K562 (cell line): Measurements from ENCODE around the gene SLAMF9. TPM values are rescaled to one million over a fixed set of nuclear protein-coding genes. Genes with fewer than 3 reads are reported as not detected.

Experiments
- ATAC-seq: fragments of 200-7000 bp; cut with Tn5 transposase; 3 replicates; pipeline ENCODE4 v1.9.1; 2020; ENCODE audit warnings: moderate library complexity
- BruUV-seq: library from RNA; stranded (reverse); fragments of 400-500 nt; replicated peaks from 2 replicates; lab custom pipeline; 2021; lab: Mats Ljungman, UMichigan
- CTCF ChIA-PET: fragments of 300-600 bp; formaldehyde crosslinking; extraction: SDS; loops from one replicate; lab custom pipeline; 2021; ENCODE audit warnings: low intra/inter-chr PET ratio; lab: Yijun Ruan, JAX
- POLR2A ChIA-PET: fragments of 300-600, 350-650 bp; sonication (Branson Sonifier 250); formaldehyde crosslinking; extraction: SDS; loops from one replicate; lab custom pipeline; 2021; ENCODE audit warnings: antibody characterized with exemption, inconsistent platforms; lab: Yijun Ruan, JAX
- DNase-seq, 4 experiments: peaks; one replicate each; pipeline versions ENCODE4 v3.0.0 to v3.0.0-alpha.2; 2011 to 2018; ENCODE audit warnings: low spot score in 3 of 4, mixed read lengths in 3 of 4; ENCODE audit errors: extremely low read depth in 1 of 4
- FAIRE-seq: peaks from 2 replicates; lab custom pipeline; 2011; peaks lifted over from hg19 to GRCh38; lab: Jason Lieb, UNC
- H2AFZ ChIP-seq: 2 replicates; pipeline ENCODE4 v1.6.0; 2011; ENCODE audit warnings: low read depth, low read length, control low read depth, inconsistent platforms
- H3K27ac ChIP-seq: fragments of 200-600 bp; 3 replicates; pipeline ENCODE4 v1.8.0; 2011; ENCODE audit warnings: low read depth, mild to moderate bottlenecking, control low read depth, inconsistent platforms, low read length, moderate library complexity, mixed read lengths; ENCODE audit errors: extremely low read depth
- H3K27me3 ChIP-seq, 2 experiments: fragments of 300-600 bp in 1 of 2; 2 replicates in 1 of 2; 3 replicates in 1 of 2; pipeline versions ENCODE4 v1.6.0 to v1.8.0; 2011; ENCODE audit warnings: inconsistent platforms in 2 of 2, low read length in 2 of 2, mild to moderate bottlenecking in 1 of 2, mixed read lengths in 1 of 2, moderate library complexity in 1 of 2; ENCODE audit not compliant: control insufficient read depth in 2 of 2, insufficient read depth in 2 of 2
- H3K36me3 ChIP-seq: fragments of 300-600 bp; 3 replicates; pipeline ENCODE4 v1.8.0; 2011; ENCODE audit warnings: mild to moderate bottlenecking, low read length, inconsistent platforms; ENCODE audit not compliant: control insufficient read depth, insufficient read depth
- H3K4me1 ChIP-seq, 2 experiments: fragments of 200-600 bp in 1 of 2; replicated peaks in 1 of 2; 2 replicates in 1 of 2; 3 replicates in 1 of 2; pipeline versions ENCODE4 v1.5.1 to v1.8.0; 2011; ENCODE audit warnings: inconsistent platforms in 2 of 2, low read length in 2 of 2, mild to moderate bottlenecking in 1 of 2, mixed read lengths in 1 of 2, moderate library complexity in 1 of 2; ENCODE audit not compliant: control insufficient read depth in 2 of 2, insufficient read depth in 2 of 2
- H3K4me2 ChIP-seq: 2 replicates; pipeline ENCODE4 v1.6.1; 2011; ENCODE audit warnings: low read length, control low read depth, inconsistent platforms, mixed read lengths; ENCODE audit not compliant: insufficient read depth
- H3K4me3 ChIP-seq: fragments of 200-600 bp; sonication (generic), shearing (Covaris generic); 2 replicates; pipeline ENCODE4 v1.5.1; 2016; ENCODE audit warnings: control low read depth, inconsistent platforms
- H3K79me2 ChIP-seq: fragments of 200-600 bp; 3 replicates; pipeline ENCODE4 v1.8.0; 2011; ENCODE audit warnings: low read length, inconsistent platforms; ENCODE audit not compliant: control insufficient read depth, insufficient read depth
- H3K9ac ChIP-seq, 2 experiments: 2 replicates each; pipeline versions ENCODE4 v1.6.0 to v1.6.1; 2011; ENCODE audit warnings: low read depth in 2 of 2, low read length in 2 of 2, control low read depth in 1 of 2, inconsistent platforms in 1 of 2, mild to moderate bottlenecking in 1 of 2, mixed read lengths in 1 of 2; ENCODE audit not compliant: insufficient read depth in 1 of 2
- H3K9me1 ChIP-seq: one replicate; pipeline ENCODE4 v1.6.0; 2011; ENCODE audit warnings: inconsistent platforms, mild to moderate bottlenecking, low read length, moderate library complexity; ENCODE audit not compliant: control insufficient read depth, insufficient read depth
- H3K9me3 ChIP-seq: replicated peaks from 2 replicates; pipeline ENCODE4 v1.5.1; 2011; ENCODE audit warnings: low read depth, low read length, inconsistent platforms; ENCODE audit not compliant: control insufficient read depth, insufficient read depth
- H4K20me1 ChIP-seq: replicated peaks from 2 replicates; pipeline ENCODE4 v1.6.1; 2011; ENCODE audit warnings: low read length, inconsistent platforms, mixed read lengths; ENCODE audit not compliant: control insufficient read depth, insufficient read depth
- KLF1 ChIP-seq: fragments of 450-650 bp; IDR thresholded peaks from 2 replicates; pipeline ENCODE4 v1.6.1; 2016; ENCODE audit warnings: missing genetic modification characterization, missing compliant biosample characterization
- NCOA1 ChIP-seq: fragments of 450-650 bp; IDR thresholded peaks from 2 replicates; pipeline ENCODE4 v1.6.1; 2016; ENCODE audit warnings: low read depth
- PRPF4 ChIP-seq: fragments of 200-400 bp; formaldehyde crosslinking; IDR thresholded peaks from one replicate; pipeline ENCODE4 v1.6.1; 2017; ENCODE audit warnings: low read length, low read depth, mild to moderate bottlenecking; ENCODE audit not compliant: insufficient read depth, poor library complexity, severe bottlenecking
- RBBP5 ChIP-seq: fragments of 200-600 bp; sonication (generic); IDR thresholded peaks from 2 replicates; pipeline ENCODE4 v1.6.1; 2012; ENCODE audit warnings: borderline replicate concordance, mild to moderate bottlenecking, low read length, control low read depth, inconsistent platforms; ENCODE audit not compliant: insufficient read depth, poor library complexity, severe bottlenecking
- WGBS: fragments of 100-300 bp; shearing (Covaris generic); methylation state at CpG from one replicate; pipeline ENCODE4 v1.1.6; 2016; ENCODE audit warnings: low coverage, mixed read lengths; ENCODE audit not compliant: insufficient coverage; ENCODE audit errors: missing lambda C conversion rate; 5-methylcytosine and 5-hydroxymethylcytosine counted together
- in situ Hi-C: fragments of 300-500 bp; cut with MboI; formaldehyde crosslinking; loops from 4 replicates; pipeline ENCODE4 v1.15.0; 2018; ENCODE audit warnings: inconsistent platforms, mixed read lengths
- intact Hi-C: fragments of 100-400 bp; cut with micrococcal nuclease; formaldehyde crosslinking; loops from 2 replicates; pipeline ENCODE4 v1.14.2; 2022
- polyA plus RNA-seq, 8 experiments: library from polyadenylated mRNA; depleted of rRNA in 4 of 8; stranded (reverse) in 5 of 8; unstranded in 3 of 8; fragments of >200 nt; fragmentation: Nextera tagmentation in 2 of 8; fragmentation: Illumina TruSeq in 1 of 8; extraction: Ambion mirVana in 2 of 8; extraction: Trizol in 1 of 8; gene quantifications; 2 replicates each; pipeline versions ENCODE4 v1.2.1 to v1.2.3, GENCODE V29; 2011 to 2014; ENCODE audit warnings: inconsistent platforms in 1 of 8, missing spikeins in 1 of 8
- total RNA-seq, 7 experiments: library from RNA; depleted of rRNA in 6 of 7; stranded (reverse); fragments of >200 nt in 6 of 7; fragmentation: Illumina TruSeq in 2 of 7; extraction: Trizol in 2 of 7; gene quantifications; 2 replicates each; pipeline versions ENCODE4 v1.2.1 to v1.2.3, GENCODE V29; 2011 to 2021; ENCODE audit warnings: low replicate concordance in 1 of 7

SLAMF9 gene
- total and polyA plus RNA-seq, 9 of the 15 experiments (the other 6 are each of a cell fraction or from before 2014, with no cell fraction given): 0.13 to 0.21 TPM; not detected in 7

- DNase-seq: no peak
- Histone ChIP-seq H3K79me2 (no peaks in the 10 kb centered on the region), H3K27me3 (peaks cover 2 to 46% of the 10 kb centered on the region in 2 experiments), H4K20me1 (0 out of 2 replicates have a peak, but pooled peaks cover 7% of the 10 kb centered on the region), H2AFZ (no peak overlapping the region), H3K4me3 (no peak overlapping the region), H3K4me2 (no peak overlapping the region), H3K9ac (no peak overlapping the region), H3K4me1 (peaks cover 3 to 14% of the 10 kb centered on the region in 2 experiments; a peak in 3 of 5 replicates), H3K9me3 (no peaks in the 10 kb centered on the region), H3K9me1 (no peaks in the 10 kb centered on the region), H3K27ac (no peak overlapping the region), H3K36me3 (no peaks in the 10 kb centered on the region)
- WGBS: 16% methylated on average over 15 of the region's 15 CpGs
- FAIRE-seq: no peak
- in situ Hi-C loops (no loop called here), intact Hi-C loops (no loop called here)
- ChIA-PET CTCF (no interaction called here), POLR2A (interaction anchor here (2.4 kb wide), 1 partner anchor 14 kb away, joined by 7 read pairs; no protein-coding TSS in a partner anchor)
- ATAC-seq: no peak
- no peak for TF ChIP-seq RBBP5
- TF ChIP-seq NCOA1: no peak
- TF ChIP-seq PRPF4: no peak
- TF ChIP-seq KLF1 (tag): no peak
- no TSS peak for BruUV-seq
These were observed 11.3 kb downstream of the SLAMF9 start for GRCh38 chr1:159942632-159943277.
